Measurements from ENCODE around the gene PRR9.

The PRR9 gene

GRCh38 chr1:153262070-153262366 lies 44.6 kb downstream of the PRR9 start:
- FAIRE-seq: no peak
- DNase-seq (ENCODE audit: insufficient read length, low spot score): no peak

- FAIRE-seq (no peak), DNase-seq (ENCODE audit: insufficient read length, low spot score) (no peak)
Measured at GRCh38 chr1:153262462-153263157, 45.2 kb downstream of the PRR9 start.

DNA sequence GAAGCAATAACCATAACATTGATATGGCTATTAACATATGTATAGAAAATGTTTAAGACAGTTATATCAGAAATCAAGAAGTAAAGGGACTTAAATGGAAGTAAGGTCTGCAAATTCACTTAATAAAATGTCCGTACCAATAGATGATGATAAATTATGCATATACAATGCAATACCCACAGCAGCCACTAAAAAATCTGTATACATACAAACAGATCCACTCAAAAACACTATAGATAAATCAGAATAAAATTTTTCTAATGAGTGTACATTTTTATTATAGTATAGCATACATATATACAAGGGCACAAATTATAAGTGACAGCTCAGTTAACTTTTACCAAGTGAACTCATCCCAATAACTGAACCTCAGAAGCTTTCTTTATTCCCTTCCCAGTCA lies 48.1 kb downstream of the PRR9 start:
- DNase-seq (ENCODE audit: insufficient read length, low spot score): no peak
- no peak for FAIRE-seq

Measured in HTR-8/SVneo (cell line).